LNCAP (cell line): ENCODE measurements around the gene ZFAND2A.
A peak's percentile ranks its signal among the peaks of the same experiment; 100 is the strongest.

Experiments used
- TF ChIP-seq, protein P1 (sequence below): fragments of 450-650 bp; IDR thresholded peaks from 2 replicates; pipeline ENCODE4 v1.5.1; 2017; ENCODE audit warnings: mild to moderate bottlenecking

The ZFAND2A gene

DNA sequence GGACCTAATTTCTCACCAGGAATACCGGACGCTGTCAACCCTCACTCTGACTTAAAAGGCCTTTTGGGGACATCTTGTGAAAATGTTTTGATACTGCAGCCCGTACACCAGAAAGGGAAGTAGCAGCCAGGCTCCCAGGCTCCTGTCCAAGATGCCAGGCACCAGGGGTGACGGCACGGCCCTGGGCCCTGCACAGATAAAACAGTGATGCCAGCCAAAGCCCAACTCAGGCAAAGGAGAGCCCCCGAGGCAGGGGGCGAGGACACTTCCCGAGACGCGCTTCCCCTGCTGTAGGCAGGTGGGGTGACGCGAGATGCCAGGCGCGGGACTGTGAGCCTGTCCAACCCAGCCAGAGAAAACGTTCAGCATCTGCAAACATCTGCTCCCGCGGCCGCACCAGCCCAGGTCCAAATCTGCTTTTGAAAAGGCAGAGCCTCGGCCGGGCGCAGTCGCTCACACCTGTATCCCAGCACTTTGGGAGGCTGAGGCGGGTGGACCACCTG, 15.7 kb downstream of the ZFAND2A start:
- TF ChIP-seq, protein P1, sequence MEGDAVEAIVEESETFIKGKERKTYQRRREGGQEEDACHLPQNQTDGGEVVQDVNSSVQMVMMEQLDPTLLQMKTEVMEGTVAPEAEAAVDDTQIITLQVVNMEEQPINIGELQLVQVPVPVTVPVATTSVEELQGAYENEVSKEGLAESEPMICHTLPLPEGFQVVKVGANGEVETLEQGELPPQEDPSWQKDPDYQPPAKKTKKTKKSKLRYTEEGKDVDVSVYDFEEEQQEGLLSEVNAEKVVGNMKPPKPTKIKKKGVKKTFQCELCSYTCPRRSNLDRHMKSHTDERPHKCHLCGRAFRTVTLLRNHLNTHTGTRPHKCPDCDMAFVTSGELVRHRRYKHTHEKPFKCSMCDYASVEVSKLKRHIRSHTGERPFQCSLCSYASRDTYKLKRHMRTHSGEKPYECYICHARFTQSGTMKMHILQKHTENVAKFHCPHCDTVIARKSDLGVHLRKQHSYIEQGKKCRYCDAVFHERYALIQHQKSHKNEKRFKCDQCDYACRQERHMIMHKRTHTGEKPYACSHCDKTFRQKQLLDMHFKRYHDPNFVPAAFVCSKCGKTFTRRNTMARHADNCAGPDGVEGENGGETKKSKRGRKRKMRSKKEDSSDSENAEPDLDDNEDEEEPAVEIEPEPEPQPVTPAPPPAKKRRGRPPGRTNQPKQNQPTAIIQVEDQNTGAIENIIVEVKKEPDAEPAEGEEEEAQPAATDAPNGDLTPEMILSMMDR = peak; percentile 76

DNA sequence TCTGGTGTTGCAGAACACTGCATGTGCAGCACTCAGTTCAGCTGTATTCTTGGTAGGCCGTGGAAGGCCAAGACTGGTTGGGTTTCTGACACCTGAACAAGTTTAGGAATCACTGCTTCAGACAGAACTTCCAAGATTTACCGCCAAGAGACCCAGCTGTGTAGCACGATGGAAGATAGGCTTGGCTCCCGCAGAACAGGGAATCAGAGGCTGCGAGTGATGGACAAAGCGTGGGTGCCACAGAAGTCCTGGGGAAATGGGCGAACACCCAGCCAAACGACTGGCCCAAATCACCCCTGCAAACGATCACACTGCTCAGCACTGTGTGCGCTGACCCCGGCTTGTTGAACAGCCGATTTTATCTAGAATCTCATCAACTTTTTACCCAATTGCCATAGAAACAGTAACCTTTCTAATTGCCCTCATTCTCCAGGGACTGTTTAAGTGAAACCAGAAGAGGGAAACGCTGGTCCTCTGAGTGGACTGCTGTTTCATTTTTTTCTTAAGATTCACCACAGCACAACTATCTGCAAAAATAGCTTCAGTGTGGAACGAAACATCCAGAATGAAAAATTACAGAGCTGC, 17.9 kb downstream of the ZFAND2A start:
- TF ChIP-seq, protein P1 = no peak

DNA sequence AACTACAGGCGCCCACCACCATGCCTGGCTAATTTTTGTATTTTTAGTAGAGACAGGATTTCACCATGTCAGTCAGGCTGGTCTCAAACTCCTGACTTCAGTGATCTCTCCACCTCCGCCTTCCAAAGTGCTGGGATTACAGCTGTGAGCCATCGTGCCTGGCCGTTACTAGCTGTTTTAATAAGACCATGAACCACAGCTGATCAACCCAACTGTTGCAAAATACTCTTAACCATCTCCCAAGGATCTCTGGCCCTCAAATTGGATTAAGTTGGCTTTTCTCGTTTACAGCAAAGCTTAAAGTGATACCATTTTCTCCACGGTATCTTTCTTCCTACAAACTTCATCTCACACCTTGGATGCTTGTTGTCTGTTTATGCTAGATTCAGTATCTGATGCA, 18.3 kb downstream of the ZFAND2A start:
- TF ChIP-seq, protein P1 = no peak

DNA sequence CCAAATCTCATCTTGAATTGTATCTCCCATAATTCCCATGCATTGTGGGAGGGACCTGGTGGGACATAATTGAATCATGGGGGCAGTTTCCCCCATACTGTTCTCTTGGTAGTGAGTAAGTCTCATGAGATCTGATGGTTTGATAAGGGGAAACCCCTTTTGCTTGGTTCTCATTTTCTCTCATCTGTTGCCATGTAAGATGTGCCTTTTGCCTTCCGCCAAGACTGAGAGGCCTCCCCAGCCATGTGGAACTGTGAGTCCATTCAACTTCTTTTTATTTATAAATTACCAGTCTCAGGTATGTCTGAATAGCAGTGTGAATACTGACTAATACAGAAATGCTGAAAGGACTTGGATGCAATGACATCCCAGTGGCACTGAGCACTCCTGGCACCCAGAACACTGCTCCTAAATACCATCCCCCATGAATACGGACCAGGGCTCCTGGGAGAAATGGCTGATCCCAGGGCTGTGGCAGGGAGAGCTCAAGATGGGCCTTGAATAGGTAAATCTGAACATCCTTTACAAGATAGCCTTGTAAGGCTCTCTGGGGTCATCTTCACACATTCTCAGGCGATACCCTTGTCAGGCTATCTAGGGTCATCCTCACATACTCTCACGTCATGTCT, 19.4 kb downstream of the ZFAND2A start:
- TF ChIP-seq, protein P1 = no peak

DNA sequence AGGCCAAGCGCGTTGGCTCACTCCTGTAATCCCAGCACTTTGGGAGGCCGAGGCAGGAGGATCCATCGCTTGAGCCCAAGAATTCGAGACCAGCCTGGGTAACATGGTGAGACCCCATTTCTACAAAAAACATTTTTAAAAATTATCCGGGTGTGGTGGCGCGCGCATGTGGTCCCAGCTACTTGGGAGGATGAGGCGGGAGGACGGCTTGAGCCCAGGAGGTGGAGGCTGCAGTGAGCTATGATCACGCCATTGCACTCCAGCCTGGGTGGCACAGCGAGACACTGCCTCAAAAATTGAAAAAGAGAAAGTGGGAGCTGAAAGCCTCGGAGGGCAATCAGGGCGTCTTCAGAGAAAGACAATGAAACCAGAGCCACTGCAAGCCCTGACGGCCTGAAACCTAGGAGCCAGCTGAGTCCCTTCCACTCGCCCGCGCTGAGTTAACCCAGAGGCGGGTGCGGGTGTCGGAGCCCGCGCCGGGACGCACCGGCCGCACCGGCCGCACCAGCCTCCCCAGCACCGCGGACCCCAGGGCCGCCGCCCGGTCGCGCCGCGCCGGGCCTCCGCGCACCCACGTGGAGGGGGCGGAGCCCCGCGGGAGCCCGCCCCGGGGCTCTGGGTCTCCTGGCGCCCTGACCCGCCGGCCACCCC, 22.4 kb downstream of the ZFAND2A start:
- TF ChIP-seq, protein P1 = no peak

DNA sequence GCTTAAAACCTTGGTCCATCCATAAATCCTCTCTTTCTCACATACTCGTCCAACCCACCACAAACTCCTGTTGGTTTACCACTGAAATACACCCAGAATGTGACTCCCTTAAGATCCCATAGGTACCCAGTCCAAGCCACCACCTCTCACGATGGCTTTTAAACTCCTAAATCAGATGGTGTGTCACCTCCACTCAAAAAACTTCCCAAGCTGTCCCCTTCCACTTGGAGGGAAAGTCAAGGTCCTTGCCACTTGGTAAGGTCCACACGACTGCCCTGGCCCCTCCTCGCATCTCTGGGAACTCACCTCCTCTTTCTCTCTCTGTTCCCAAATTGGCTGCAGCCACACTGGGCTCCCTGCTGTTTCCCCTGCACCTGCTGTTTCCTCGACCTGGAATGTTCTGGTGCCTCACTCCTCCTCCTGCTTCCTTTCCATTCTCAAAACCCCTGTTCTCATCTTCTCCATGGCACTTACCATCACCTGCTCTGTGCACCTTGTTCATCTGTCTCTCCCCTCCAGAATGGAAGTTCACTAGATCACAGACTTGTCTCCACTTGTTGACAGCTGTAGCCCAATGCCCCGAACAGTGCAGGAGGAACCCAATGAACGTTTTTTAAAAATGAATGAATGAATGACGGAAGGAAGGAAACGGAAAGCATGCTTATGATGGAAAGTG, 23.0 kb downstream of the ZFAND2A start:
- TF ChIP-seq, protein P1 = no peak

DNA sequence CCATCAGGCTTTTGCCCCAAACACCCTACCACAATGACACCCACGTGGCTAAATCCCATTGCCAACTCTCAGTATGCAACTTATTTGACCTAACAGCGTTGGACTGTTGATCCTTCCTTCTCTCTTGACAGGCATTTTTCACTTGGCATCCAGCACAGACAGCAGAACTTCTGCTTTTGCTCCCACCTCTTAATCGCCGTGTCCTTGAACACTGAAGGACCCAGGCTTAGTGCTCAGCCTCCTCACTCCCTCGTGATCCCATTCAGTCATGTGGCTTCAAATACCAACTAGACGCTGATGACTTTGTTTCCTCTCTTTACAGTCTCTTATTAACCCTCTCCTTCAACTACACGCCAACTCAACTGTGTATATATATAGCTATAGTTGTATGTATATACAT, 25.0 kb downstream of the ZFAND2A start:
- TF ChIP-seq, protein P1 = no peak
